ENCODE data around the gene SIAH2. TPM values are rescaled to one million over a fixed set of nuclear protein-coding genes. Genes with fewer than 3 reads are reported as not detected.

Gene SIAH2
- total and polyA plus RNA-seq, 2 of the 8 experiments (the other 6 are each of a cell fraction or from before 2014, with no cell fraction given): 23.9 to 34.2 TPM

DNA sequence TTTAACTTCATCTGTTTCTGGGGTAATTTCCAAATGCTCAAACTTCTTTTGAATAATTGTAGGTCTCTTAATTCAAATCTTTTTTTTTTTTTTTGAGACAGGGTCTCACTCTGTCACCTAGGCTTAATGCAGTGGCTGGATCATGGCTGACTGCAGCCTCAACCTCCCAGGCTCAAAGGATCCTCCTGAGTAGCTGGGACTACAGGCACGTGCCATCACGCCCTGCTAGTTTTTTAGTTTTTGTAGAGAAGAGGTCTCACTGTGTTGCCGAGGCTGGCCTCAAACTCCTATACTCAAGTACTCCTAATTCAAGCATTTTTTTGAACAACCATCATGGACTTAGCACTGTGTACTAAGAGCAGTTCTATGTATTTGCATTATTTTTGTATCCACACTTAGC is 3.8 kb upstream of the SIAH2 start (continued):
- no peak for TF ChIP-seq ASH2L (IDR thresholded peaks at IDR 0.05; ENCODE audit: low read length)
- TF ChIP-seq EZH2 (IDR thresholded peaks at IDR 0.05; ENCODE audit: low read depth, low read length, severe bottlenecking): no peak
- no peak for TF ChIP-seq SP2 (IDR thresholded peaks at IDR 0.05; ENCODE audit: low read length)
